Nephron progenitor cell (in vitro differentiated cells): ENCODE measurements around the gene FOXJ2.
"Not testable (repeated sequence)": the region's sequence is repeated elsewhere in the genome, so short reads cannot be mapped to it uniquely, and the experiment has no call there.

Experiments used
- DNase-seq: peaks from one replicate; pipeline ENCODE4 v3.0.0; 2021
- H3K27ac Mint-ChIP-seq: 2 replicates; pipeline ENCODE4 v1.8.0; 2021; ENCODE audit warnings: mild to moderate bottlenecking, moderate library complexity, mixed read lengths
- H3K27me3 Mint-ChIP-seq: 2 replicates; pipeline ENCODE4 v1.8.0; 2021; ENCODE audit warnings: mild to moderate bottlenecking, low read depth, mixed read lengths; ENCODE audit not compliant: poor library complexity
- H3K36me3 Mint-ChIP-seq: 2 replicates; pipeline ENCODE4 v1.8.0; 2021; ENCODE audit warnings: low read depth, mixed read lengths
- H3K4me1 Mint-ChIP-seq: 2 replicates; pipeline ENCODE4 v1.8.0; 2021; ENCODE audit warnings: mixed read lengths
- H3K4me3 Mint-ChIP-seq: 2 replicates; pipeline ENCODE4 v1.8.0; 2021; ENCODE audit warnings: mild to moderate bottlenecking, moderate library complexity, mixed read lengths
- H3K9me3 Mint-ChIP-seq: 2 replicates; pipeline ENCODE4 v1.8.0; 2021; ENCODE audit warnings: mild to moderate bottlenecking, moderate library complexity, mixed read lengths
- CTCF ChIP-seq: fragments of 200-600 bp; sonication (generic); IDR thresholded peaks from 2 replicates; pipeline ENCODE4 v1.5.0; 2021; ENCODE audit warnings: antibody characterized with exemption

The FOXJ2 gene

GRCh38 chr12:8012651-8013309, 19.7 kb upstream of the FOXJ2 start:
- DNase-seq = no peak
- Mint-ChIP-seq H3K36me3 (no peaks in the 10 kb centered on the region), H3K27me3 (peaks cover 31% of the 10 kb centered on the region), H3K4me1 (no peaks in the 10 kb centered on the region), H3K9me3 (no peaks in the 10 kb centered on the region), H3K27ac (no peak overlapping the region), H3K4me3 (no peak overlapping the region)
- TF ChIP-seq CTCF = no peak

- Mint-ChIP-seq H3K36me3 (no peaks in the 10 kb centered on the region), H3K4me3 (no peak overlapping the region), H3K27me3 (peaks cover 47% of the 10 kb centered on the region), H3K4me1 (no peaks in the 10 kb centered on the region), H3K27ac (no peak overlapping the region), H3K9me3 (no peaks in the 10 kb centered on the region)
- peak; percentile 29 for DNase-seq
- no peak for TF ChIP-seq CTCF
Observed at GRCh38 chr12:8014836-8015235, 17.7 kb upstream of the FOXJ2 start.

GRCh38 chr12:8018213-8018612, 14.3 kb upstream of the FOXJ2 start:
- H3K27me3 Mint-ChIP-seq = peaks cover 67% of the 10 kb centered on the region
- H3K4me1 Mint-ChIP-seq, H3K9me3 Mint-ChIP-seq, H3K36me3 Mint-ChIP-seq, DNase-seq, H3K27ac Mint-ChIP-seq: not testable (repeated sequence)
- peak overlapping the region; percentile 72 for H3K4me3 Mint-ChIP-seq

- DNase-seq = peak; percentile 74
- Mint-ChIP-seq H3K36me3 (no peaks in the 10 kb centered on the region), H3K9me3 (no peaks in the 10 kb centered on the region), H3K4me1 (no peaks in the 10 kb centered on the region), H3K27me3 (peaks cover 62% of the 10 kb centered on the region), H3K4me3 (peak overlapping the region; percentile 72), H3K27ac (no peak overlapping the region)
- TF ChIP-seq CTCF = no peak
Observed at GRCh38 chr12:8018666-8019581, 13.6 kb upstream of the FOXJ2 start.

GRCh38 chr12:8026291-8026900, 6.1 kb upstream of the FOXJ2 start:
- peak; percentile 93 for DNase-seq
- Mint-ChIP-seq H3K9me3 (no peaks in the 10 kb centered on the region), H3K4me3 (peak overlapping the region; percentile 88), H3K27ac (peak overlapping the region; percentile 99), H3K27me3 (peaks cover 15% of the 10 kb centered on the region), H3K36me3 (no peaks in the 10 kb centered on the region), H3K4me1 (peaks cover 18% of the 10 kb centered on the region)
- TF ChIP-seq CTCF = no peak

GRCh38 chr12:8027856-8028255, 4.7 kb upstream of the FOXJ2 start:
- H3K4me1 Mint-ChIP-seq = peaks cover 24% of the 10 kb centered on the region
- H3K4me3 Mint-ChIP-seq = peak overlapping the region; percentile 88
- DNase-seq = no peak
- H3K27ac Mint-ChIP-seq = peak overlapping the region; percentile 39
- H3K9me3 Mint-ChIP-seq = no peaks in the 10 kb centered on the region
- H3K36me3 Mint-ChIP-seq = no peaks in the 10 kb centered on the region
- peaks cover 9% of the 10 kb centered on the region for H3K27me3 Mint-ChIP-seq
- no peak for TF ChIP-seq CTCF
